ENCODE measurements around the gene MTOR.

MTOR gene

GRCh38 chr1:11157867-11158266 is 104.5 kb downstream of the MTOR start:
- H3K27ac ChIP-seq: peak overlapping the region in 16 of 21 experiments; percentile 0 to 78 (median 51)
- no peak overlapping the region for H3K4me3 ChIP-seq

DNA sequence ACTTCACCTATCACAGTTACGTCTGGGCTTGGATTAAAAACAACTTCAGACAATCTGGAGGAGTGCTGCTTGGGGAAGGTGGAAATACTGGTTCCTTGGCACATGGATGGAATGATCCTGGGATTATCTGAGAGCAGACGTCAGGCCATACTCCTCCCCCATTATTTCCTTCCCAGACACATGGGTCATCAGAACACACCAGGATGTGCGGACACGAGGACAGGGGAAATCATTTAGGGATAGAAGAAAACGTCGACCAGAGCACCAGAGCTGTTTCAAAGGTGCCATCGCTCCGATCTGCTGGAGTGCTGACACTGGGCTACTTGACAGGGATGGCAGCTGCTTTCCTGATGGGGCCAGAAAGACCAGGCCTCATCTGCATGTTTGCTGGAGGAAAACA is 105.0 kb downstream of the MTOR start:
- H3K4me3 ChIP-seq: no peak overlapping the region
- H3K27ac ChIP-seq: peak overlapping the region in 11 of 21 experiments; percentile 0 to 78 (median 45)

DNA sequence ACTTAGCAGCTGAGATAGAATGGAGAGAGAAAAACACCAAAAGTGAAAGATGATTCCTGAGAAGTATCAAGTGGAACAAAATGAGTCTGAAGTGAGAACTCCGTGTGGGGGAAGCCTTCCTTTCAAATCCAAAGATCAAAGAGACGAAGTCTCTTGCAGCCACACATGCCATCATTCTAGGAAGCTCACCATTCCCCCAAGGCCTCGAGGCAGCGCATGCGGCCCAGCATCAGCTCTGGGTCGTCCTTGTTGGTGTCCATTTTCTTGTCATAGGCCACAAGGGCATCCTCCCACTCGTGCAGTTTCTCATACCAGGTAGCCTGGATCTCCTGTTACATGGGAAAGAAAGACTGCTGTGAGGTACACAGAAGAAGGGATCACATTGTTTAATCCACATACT is 105.4 kb downstream of the MTOR start:
- no peak overlapping the region for H3K4me3 ChIP-seq
- H3K27ac ChIP-seq: peak overlapping the region in 10 of 21 experiments; percentile 0 to 78 (median 38)

DNA sequence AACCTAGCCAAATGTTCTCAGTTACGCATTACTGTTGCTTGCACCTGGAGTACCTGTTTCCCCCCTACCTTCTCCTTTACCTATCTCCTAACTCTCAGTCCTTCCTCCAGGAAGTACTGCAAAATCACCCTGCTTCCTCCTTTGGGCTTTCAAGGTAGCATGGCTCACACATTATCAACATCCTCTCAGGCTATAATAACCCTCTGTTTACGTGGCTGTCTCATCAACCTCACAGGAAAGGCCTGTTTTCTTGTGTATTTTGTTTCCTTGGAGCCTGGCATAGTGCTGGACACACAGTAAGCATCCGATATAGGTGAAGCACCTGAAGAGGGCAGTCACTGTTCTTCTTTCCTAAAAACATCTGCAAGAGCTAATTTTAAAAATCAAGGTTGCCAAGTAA is 105.9 kb downstream of the MTOR start:
- peak overlapping the region in 8 of 21 experiments; percentile 0 to 78 (median 34) for H3K27ac ChIP-seq

GRCh38 chr1:11153184-11153583 is 109.2 kb downstream of the MTOR start:
- Histone ChIP-seq H3K4me3 (no peak overlapping the region), H3K27ac (no peak overlapping the region)

More for the DNA sequence above, 105.9 kb downstream of the MTOR start:
- no peak overlapping the region for H3K4me3 ChIP-seq

DNA sequence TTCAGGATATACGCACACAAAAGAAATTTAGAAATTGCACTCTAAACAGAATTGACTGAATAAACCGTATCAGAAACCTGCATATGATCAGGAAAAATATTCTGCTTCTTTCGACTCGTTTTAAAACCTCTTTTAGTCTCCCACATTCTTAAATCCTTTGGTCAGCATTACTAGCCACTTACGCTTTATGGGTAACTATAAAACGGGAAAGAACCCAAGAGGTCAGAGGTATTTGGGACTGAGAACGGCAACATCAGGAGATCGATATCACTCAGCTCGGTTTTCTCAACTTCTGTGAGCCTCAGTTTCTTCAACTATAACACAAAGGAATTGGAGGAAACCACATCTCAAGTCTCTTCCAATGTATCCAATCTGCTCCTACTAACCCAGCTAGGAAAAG is 109.6 kb downstream of the MTOR start:
- H3K27ac ChIP-seq: no peak overlapping the region
- no peak overlapping the region for H3K4me3 ChIP-seq

DNA sequence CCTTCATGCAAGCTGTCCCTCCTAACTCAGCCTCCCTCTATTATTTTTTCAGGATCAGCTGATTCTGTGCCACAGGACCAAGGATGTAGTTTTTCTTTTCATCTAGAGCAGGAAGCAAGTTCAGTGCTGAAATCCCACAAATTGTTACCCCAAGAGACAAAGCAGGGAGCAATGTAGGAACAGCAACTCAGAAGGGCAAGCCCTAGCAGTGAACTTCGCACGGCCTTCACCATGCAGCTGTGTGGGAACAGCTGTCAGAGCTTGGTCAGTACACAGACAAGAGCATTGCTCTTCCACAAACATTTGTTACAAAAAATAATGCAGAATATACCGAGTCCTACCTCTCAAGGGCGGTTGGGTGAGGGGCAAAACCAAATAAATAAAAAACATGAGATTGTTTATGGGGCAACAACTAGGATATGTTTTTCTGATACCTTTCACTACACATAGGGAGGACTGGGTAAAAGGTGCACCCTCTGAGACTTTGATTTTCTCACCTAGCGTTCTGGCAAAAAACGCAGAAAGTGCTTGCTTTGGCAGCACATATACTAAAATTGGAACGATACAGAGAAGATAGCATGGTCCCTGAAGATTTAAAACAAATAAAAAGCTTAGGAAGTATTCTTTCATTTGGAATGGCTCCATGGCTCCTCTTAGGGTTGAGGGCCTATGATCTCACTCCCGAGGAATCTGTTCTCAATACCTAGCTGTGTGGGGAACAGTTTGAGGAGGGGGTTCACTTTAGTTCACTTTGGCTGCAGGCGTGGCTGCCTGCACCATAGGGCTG is 110.3 kb downstream of the MTOR start:
- H3K4me3 ChIP-seq: no peak overlapping the region
- no peak overlapping the region for H3K27ac ChIP-seq

DNA sequence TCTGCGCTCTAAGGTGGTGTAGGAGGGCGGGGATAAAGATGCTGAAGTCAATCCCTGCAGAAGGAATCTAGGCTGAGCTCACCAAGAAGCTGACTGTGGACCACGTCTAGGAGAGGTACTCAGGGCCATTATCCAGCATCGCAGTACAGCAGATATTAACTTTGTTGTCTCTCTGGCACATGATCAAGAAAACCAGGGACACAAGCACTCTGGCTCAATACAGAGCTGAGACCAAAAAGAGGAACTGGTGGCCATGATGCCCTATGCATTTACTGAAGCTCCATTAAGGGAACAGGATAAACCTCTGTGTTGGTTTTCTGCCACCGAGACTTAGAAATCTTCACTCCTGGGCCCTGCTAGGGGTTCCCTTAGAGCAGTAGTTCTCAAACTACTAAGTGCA is 111.2 kb downstream of the MTOR start:
- Histone ChIP-seq H3K4me3 (no peak overlapping the region), H3K27ac (no peak overlapping the region)

DNA sequence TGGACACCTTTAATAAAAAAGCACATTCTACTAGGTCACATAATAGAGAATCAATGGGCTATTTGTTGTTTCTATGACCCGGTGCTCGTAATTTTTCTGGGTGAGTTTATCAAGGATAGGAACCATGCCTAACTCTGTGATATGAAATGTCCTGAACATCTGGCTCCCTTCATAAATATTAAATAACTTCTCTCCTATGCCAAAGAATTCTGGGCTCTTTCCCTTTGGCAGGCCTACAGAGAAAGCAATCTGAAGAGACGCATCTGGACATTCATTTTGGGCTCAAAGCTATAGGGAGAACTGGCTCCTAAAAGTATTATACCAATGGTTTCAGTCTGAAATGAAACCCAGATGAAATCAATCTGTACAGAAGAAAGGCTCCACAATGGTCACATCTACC is 112.0 kb downstream of the MTOR start:
- no peak overlapping the region for H3K27ac ChIP-seq
- no peak overlapping the region for H3K4me3 ChIP-seq

DNA sequence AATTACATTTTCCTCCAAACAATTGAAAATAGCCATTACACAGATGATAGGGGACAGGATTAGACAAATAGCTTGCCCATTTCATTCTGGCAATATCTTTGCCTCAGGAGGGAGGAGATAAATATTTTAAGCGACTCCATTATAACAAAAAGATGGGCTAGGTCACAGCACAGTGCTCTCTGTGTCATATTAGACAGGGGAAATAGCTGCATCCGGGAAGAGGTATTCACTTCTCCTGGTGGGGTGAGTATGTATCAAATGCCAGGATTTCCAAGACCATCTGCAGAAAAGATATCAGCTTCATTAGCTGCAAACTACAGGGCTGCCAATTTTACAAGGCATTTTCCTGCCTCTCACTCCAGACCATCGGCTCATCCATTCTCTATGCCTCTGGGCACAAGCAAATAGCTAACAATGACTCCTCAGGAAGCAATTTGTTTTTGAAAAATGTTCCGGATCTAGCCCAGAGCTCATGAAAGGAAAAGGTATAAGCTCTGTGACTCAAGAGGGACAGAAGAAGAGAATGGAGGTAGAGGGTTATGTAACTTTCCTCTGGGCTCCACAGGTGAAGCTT is 115.1 kb downstream of the MTOR start:
- Histone ChIP-seq H3K4me3 (no peak overlapping the region), H3K27ac (no peak overlapping the region)

DNA sequence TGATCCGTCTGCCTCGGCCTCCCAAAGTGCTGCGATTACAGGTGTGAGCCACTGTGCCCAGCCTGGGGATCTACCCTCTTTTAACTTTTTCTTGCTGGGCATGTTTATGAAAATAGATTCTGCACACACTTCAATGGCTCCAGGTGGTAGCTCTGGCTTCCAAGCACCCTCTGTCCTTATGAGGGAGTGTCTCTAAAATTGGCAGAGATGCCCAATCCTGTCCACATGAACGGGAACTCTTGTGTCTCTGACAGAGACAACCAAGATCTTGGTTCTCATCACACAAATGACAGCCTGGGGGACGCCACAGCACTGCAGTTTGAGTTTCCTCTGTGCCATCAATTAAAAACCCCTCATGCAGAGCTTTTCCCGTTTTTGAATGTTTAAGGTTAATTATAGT is 116.6 kb downstream of the MTOR start:
- no peak overlapping the region for H3K4me3 ChIP-seq
- no peak overlapping the region for H3K27ac ChIP-seq

- no peak overlapping the region for H3K4me3 ChIP-seq
- no peak overlapping the region for H3K27ac ChIP-seq
Measured at GRCh38 chr1:11144570-11145256, 117.6 kb downstream of the MTOR start.

DNA sequence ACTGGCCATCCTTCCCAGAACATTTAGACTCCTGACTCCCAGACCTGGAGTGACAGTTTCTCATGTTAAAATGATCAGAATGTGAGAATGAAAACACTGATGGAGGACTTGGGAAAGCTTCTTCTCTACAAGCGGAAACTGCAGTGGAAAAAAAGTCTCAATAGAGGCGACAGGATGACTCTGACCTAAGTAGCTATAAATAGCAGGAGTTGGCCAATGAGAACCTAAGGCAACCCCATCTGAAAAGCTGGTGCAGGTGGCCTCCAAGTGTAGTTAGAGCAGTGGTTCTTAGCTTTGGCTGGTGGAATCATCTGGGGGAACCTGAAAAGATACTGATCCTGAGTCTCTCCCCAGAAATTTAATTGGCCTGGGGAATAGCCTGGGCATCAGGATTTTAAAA is 118.4 kb downstream of the MTOR start:
- Histone ChIP-seq H3K4me3 (no peak overlapping the region), H3K27ac (no peak overlapping the region)

DNA sequence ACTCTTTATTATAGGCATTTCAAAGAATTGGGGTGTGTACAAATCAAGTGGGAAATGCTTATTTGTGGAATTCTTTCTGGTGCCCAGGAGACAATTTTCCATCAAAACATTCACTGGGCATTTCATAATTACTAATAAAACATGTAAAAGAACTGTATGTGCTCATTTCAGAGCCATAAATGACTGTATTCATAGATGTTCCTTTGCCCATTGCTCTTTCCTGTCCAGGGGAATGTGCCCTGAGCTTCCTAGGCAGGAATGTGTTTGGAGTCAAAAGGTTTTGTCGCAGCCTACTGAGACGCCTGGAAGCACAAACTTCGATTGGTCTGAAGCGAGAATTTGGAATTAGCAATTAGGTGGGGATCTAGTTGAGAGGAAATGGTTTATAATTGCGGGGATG is 119.0 kb downstream of the MTOR start:
- no peak overlapping the region for H3K27ac ChIP-seq

DNA sequence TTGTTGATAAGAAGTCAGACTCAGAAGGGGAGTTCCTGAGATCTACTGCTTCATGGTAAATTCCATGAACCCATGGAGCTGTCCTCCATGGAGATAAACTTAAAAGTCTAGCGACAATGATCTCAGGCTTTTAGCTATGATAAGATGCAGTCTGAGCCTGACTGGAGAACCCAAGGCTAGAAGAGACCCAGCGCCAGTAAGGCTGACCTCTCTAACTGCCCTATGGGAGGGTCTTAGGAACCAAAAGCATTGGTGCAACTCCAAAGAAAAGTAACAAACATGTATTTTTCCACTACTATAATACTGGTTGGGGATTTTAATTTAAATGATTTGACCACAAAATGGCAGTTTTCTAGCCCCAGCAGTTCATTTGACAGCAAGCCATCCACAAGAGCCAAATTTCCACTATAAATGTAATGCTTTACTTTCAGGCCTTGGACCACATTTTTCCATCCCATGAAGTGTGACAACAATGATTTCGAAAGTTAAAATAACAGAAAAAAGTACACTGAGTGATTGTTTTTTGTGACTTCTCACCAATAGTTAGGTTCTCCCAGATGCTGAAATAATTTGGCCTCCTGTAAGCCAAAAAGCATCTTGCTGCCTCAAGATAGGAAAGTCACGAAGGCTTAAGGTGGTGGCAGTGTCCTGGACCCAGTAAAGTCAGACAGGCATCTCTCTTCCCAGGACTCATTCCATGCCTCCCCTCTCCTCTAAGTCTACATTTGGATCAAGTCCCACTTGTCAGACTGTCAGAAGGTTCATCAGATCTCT is 119.5 kb downstream of the MTOR start:
- Histone ChIP-seq H3K27ac (no peak overlapping the region), H3K4me3 (no peak overlapping the region)

More for the DNA sequence above, 119.0 kb downstream of the MTOR start:
- no peak overlapping the region for H3K4me3 ChIP-seq

DNA sequence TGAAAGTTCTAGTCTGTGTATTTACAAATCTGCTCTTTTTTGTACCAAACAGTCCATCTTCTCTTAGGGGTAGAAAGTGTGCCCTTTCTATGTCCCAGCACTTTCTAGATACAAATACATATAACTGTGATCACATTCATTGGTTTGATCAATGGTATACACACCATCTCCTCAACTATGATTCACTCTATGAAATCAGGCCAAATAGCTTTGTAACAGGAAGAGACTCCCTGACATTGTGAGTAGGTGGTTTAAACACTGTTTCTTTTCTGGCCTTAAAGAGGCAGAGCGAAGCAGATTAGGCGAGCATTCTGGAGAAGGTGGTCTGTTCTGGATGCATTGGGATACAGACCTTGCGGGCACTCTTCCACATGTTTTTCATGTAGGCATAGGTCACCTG is 123.4 kb downstream of the MTOR start:
- H3K27ac ChIP-seq: peak overlapping the region in 2 of 21 experiments; percentile 32 to 41

DNA sequence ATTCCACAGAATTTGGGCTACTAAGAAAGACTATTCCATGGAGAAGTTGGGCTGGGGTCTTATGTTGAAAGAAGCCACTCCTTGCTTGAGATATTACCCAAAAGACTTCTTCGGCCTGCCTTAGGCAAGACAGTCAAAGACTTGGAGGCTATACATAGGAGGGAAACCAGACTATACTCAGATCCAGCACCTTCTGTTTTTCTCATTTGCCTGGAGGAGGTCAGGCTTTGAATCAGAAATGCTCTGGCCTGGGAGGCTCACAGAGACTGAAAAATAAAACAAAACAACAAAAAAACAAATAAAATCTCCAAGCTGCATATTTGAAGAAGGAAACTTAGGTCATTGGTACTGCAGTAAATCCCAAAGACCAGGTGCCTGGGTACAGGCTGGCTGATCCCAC is 124.3 kb downstream of the MTOR start:
- H3K4me3 ChIP-seq: no peak overlapping the region
- H3K27ac ChIP-seq: no peak overlapping the region

More for the DNA sequence above, 123.4 kb downstream of the MTOR start:
- no peak overlapping the region for H3K4me3 ChIP-seq

DNA sequence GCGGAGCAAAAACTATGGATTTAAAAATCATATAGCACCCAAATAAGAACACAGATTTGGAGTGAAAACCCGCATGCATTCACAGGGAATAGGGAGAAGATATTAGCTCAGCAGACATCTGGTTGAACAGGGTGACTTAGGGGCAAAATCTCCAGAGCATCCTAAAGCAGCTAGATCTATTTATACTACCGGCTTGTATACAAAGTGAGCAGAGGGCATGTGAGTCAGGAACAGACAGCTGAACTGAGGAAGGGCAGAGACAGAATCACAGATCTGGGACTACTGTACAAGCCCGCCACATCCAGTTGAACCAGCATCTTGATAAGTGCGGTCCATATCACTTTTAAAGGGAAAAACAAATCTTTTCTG is 127.5 kb downstream of the MTOR start:
- no peak overlapping the region for H3K27ac ChIP-seq

GRCh38 chr1:11134251-11134897 is 128.0 kb downstream of the MTOR start:
- no peak overlapping the region for H3K4me3 ChIP-seq
- H3K27ac ChIP-seq: no peak overlapping the region

More for the DNA sequence above, 127.5 kb downstream of the MTOR start:
- H3K4me3 ChIP-seq: no peak overlapping the region

All from skin epidermis (tissue), 12 donors.